Neural progenitor cell (in vitro differentiated cells): ENCODE measurements around the gene CACHD1. TPM values are rescaled to one million over a fixed set of nuclear protein-coding genes. Genes with fewer than 3 reads are reported as not detected.

Experiments
- DNase-seq: peaks from one replicate; pipeline ENCODE4 v3.0.0-alpha.2; 2016; ENCODE audit warnings: low spot score
- H2AFZ ChIP-seq: fragments of 200-600 bp; sonication (generic); replicated peaks from 2 replicates; pipeline ENCODE4 v1.6.1; 2016; ENCODE audit warnings: antibody characterized with exemption
- H3F3A ChIP-seq: fragments of 200-600 bp; sonication (generic); 2 replicates; pipeline ENCODE4 v1.6.1; 2016; ENCODE audit warnings: antibody characterized with exemption, low read depth
- H3K27ac ChIP-seq: fragments of 200-600 bp; sonication (generic); 2 replicates; pipeline ENCODE4 v1.5.1; 2016; ENCODE audit warnings: mild to moderate bottlenecking
- H3K27me3 ChIP-seq: fragments of 200-600 bp; sonication (generic); 2 replicates; pipeline ENCODE4 v1.6.1; 2016; ENCODE audit warnings: mild to moderate bottlenecking, moderate library complexity
- H3K36me3 ChIP-seq: fragments of 200-600 bp; sonication (generic); 2 replicates; pipeline ENCODE4 v1.5.1; 2016
- H3K4me1 ChIP-seq: fragments of 200-600 bp; sonication (generic); 2 replicates; pipeline ENCODE4 v1.6.1; 2016; ENCODE audit warnings: mixed run types
- H3K4me2 ChIP-seq: fragments of 200-600 bp; sonication (generic); 2 replicates; pipeline ENCODE4 v1.6.1; 2016
- H3K4me3 ChIP-seq: fragments of 200-600 bp; sonication (generic); 2 replicates; pipeline ENCODE4 v1.5.1; 2016
- H3K79me2 ChIP-seq: fragments of 200-600 bp; sonication (generic); 2 replicates; pipeline ENCODE4 v1.6.1; 2016; ENCODE audit warnings: low read depth
- H3K9ac ChIP-seq: fragments of 200-600 bp; sonication (generic); 2 replicates; pipeline ENCODE4 v1.6.1; 2016
- H3K9me3 ChIP-seq: fragments of 200-600 bp; sonication (generic); 2 replicates; pipeline ENCODE4 v1.5.1; 2016; ENCODE audit warnings: low read depth
- H4K20me1 ChIP-seq: fragments of 200-600 bp; sonication (generic); 2 replicates; pipeline ENCODE4 v1.6.1; 2016; ENCODE audit warnings: low read depth
- H3K27ac Mint-ChIP-seq: 3 replicates; pipeline ENCODE4 v1.8.0; 2021; ENCODE audit warnings: mixed read lengths
- H3K27me3 Mint-ChIP-seq: 2 replicates; pipeline ENCODE4 v1.8.0; 2022; ENCODE audit warnings: low read depth, mild to moderate bottlenecking, inconsistent platforms, moderate library complexity, mixed read lengths; ENCODE audit not compliant: insufficient read depth
- H3K36me3 Mint-ChIP-seq: 3 replicates; pipeline ENCODE4 v1.8.0; 2021; ENCODE audit warnings: mixed read lengths
- H3K4me1 Mint-ChIP-seq: 3 replicates; pipeline ENCODE4 v1.8.0; 2021; ENCODE audit warnings: mixed read lengths
- H3K4me3 Mint-ChIP-seq: 3 replicates; pipeline ENCODE4 v1.8.0; 2021; ENCODE audit warnings: mild to moderate bottlenecking, moderate library complexity, mixed read lengths
- H3K9me3 Mint-ChIP-seq: 3 replicates; pipeline ENCODE4 v1.8.0; 2020; ENCODE audit warnings: mixed read lengths
- EZH2 ChIP-seq: fragments of 200-600 bp; sonication (generic); IDR thresholded peaks from 2 replicates; pipeline ENCODE4 v1.6.1; 2017; ENCODE audit warnings: antibody characterized with exemption, mild to moderate bottlenecking, moderate library complexity
- EZH2phosphoT487 ChIP-seq: fragments of 200-600 bp; sonication (generic); IDR thresholded peaks from 2 replicates; pipeline ENCODE4 v1.6.1; 2017; ENCODE audit warnings: antibody characterized with exemption
- total RNA-seq: library from RNA; depleted of rRNA; stranded (reverse); fragments of >200 nt; gene quantifications from 2 replicates; pipeline ENCODE4 v1.2.3, GENCODE V29; 2015; ENCODE audit warnings: low replicate concordance
- TF ChIP-seq, protein P1 (sequence below): fragments of 200-600 bp; sonication (generic); IDR thresholded peaks from 2 replicates; pipeline ENCODE4 v1.5.1; 2017; ENCODE audit warnings: antibody characterized with exemption, mild to moderate bottlenecking

The CACHD1 gene
- total RNA-seq, 1 donor from 2014 or later = 61.0 TPM

DNA sequence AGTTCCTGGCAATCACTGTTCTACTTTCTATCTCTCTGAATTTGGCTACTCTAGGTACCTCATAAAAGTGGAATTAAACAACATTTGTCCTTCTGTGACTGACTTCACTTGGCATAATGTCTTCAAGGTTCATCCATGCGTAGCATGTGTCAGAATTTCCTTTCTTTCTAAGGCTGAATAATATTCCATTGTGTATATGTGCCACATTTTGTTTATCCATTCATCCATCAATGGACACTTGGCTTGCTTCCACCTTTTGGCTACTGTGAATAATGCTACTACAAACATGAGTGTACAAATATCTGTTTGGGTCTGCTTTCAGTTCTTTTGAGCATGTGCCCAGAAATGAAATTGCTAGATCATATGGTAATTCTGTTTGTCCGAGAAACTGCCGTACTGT lies 14.7 kb downstream of the CACHD1 start:
- Mint-ChIP-seq H3K36me3 (peaks cover 36% of the 10 kb centered on the region), H3K4me1 (peaks cover 65% of the 10 kb centered on the region)
- H3K4me2 ChIP-seq = no peak overlapping the region

GRCh38 chr1:64486193-64486592 lies 16.3 kb downstream of the CACHD1 start:
- Histone ChIP-seq H3K4me1 (peaks cover 56% of the 10 kb centered on the region), H3K27me3 (no peaks in the 10 kb centered on the region), H3F3A (peaks cover 44% of the 10 kb centered on the region), H3K9me3 (no peaks in the 10 kb centered on the region), H3K4me2 (no peak overlapping the region), H3K27ac (no peak overlapping the region), H2AFZ (no peak overlapping the region), H3K79me2 (peaks cover 100% of the 10 kb centered on the region), H3K4me3 (no peak overlapping the region), H4K20me1 (peaks cover 53% of the 10 kb centered on the region), H3K9ac (no peak overlapping the region), H3K36me3 (no peaks in the 10 kb centered on the region)
- Mint-ChIP-seq H3K36me3 (peaks cover 32% of the 10 kb centered on the region), H3K9me3 (peaks cover 18% of the 10 kb centered on the region), H3K27ac (no peak overlapping the region), H3K4me3 (no peak overlapping the region), H3K4me1 (peaks cover 63% of the 10 kb centered on the region), H3K27me3 (peaks cover 2% of the 10 kb centered on the region)
- DNase-seq = no peak
- no peak for TF ChIP-seq EZH2
- TF ChIP-seq, protein P1, sequence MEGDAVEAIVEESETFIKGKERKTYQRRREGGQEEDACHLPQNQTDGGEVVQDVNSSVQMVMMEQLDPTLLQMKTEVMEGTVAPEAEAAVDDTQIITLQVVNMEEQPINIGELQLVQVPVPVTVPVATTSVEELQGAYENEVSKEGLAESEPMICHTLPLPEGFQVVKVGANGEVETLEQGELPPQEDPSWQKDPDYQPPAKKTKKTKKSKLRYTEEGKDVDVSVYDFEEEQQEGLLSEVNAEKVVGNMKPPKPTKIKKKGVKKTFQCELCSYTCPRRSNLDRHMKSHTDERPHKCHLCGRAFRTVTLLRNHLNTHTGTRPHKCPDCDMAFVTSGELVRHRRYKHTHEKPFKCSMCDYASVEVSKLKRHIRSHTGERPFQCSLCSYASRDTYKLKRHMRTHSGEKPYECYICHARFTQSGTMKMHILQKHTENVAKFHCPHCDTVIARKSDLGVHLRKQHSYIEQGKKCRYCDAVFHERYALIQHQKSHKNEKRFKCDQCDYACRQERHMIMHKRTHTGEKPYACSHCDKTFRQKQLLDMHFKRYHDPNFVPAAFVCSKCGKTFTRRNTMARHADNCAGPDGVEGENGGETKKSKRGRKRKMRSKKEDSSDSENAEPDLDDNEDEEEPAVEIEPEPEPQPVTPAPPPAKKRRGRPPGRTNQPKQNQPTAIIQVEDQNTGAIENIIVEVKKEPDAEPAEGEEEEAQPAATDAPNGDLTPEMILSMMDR = no peak
- TF ChIP-seq EZH2phosphoT487 = no peak

More for the DNA sequence above, 14.7 kb downstream of the CACHD1 start:
- Mint-ChIP-seq H3K4me3 (no peak overlapping the region), H3K9me3 (peaks cover 18% of the 10 kb centered on the region), H3K27me3 (peaks cover 2% of the 10 kb centered on the region), H3K27ac (no peak overlapping the region)
- Histone ChIP-seq H4K20me1 (peaks cover 61% of the 10 kb centered on the region), H3K4me3 (no peak overlapping the region), H2AFZ (no peak overlapping the region), H3F3A (peaks cover 31% of the 10 kb centered on the region), H3K9ac (no peak overlapping the region), H3K79me2 (peaks cover 100% of the 10 kb centered on the region), H3K36me3 (no peaks in the 10 kb centered on the region), H3K9me3 (no peaks in the 10 kb centered on the region), H3K4me1 (peaks cover 61% of the 10 kb centered on the region), H3K27me3 (no peaks in the 10 kb centered on the region), H3K27ac (no peak overlapping the region)
- TF ChIP-seq, protein P1 = no peak
- no peak for TF ChIP-seq EZH2phosphoT487
- no peak for TF ChIP-seq EZH2
- no peak for DNase-seq

DNA sequence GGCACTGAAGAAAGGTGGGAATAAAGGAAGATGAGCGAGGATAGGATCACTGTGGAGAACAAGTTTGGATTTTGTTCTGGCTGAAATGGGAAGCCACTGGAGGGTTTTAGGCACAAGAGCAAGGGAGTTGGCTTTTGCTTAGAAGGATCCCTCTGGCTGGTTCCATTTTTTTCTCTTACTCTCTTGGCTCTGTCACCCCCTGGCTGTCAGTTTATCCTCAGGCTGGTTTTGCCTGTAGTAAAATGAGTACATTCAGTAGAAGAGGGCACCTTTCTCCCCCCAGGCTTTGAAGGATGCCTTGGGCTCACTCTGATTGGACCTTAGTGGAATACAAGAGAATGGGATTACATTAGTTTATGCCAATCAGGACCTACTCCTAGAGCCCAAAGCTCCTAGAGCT lies 17.1 kb downstream of the CACHD1 start:
- no peaks in the 10 kb centered on the region for H3K27me3 Mint-ChIP-seq
- H3K9ac ChIP-seq = no peak overlapping the region
- TF ChIP-seq, protein P1 = peak; percentile 29
- TF ChIP-seq EZH2 = no peak
- H3K9me3 ChIP-seq = no peaks in the 10 kb centered on the region
- peaks cover 18% of the 10 kb centered on the region for H3K9me3 Mint-ChIP-seq
- peaks cover 31% of the 10 kb centered on the region for H3K36me3 Mint-ChIP-seq
- H3K27ac Mint-ChIP-seq = peak overlapping the region; percentile 10
- no peak overlapping the region for H3K27ac ChIP-seq
- H3K79me2 ChIP-seq = peaks cover 100% of the 10 kb centered on the region
- H3K4me1 ChIP-seq = peaks cover 49% of the 10 kb centered on the region
- no peak overlapping the region for H3K4me2 ChIP-seq
- peaks cover 44% of the 10 kb centered on the region for H4K20me1 ChIP-seq
- no peak overlapping the region for H2AFZ ChIP-seq
- peaks cover 50% of the 10 kb centered on the region for H3F3A ChIP-seq
- no peaks in the 10 kb centered on the region for H3K27me3 ChIP-seq
- H3K4me3 ChIP-seq = no peak overlapping the region
- H3K4me3 Mint-ChIP-seq = no peak overlapping the region
- H3K4me1 Mint-ChIP-seq = peaks cover 62% of the 10 kb centered on the region
- DNase-seq = no peak
- no peaks in the 10 kb centered on the region for H3K36me3 ChIP-seq
